GM21786 (cell line): ENCODE results near the gene ELMO3.
A peak's percentile ranks its signal among the peaks of the same experiment; 100 is the strongest.

Experiments
- ATAC-seq: cut with Tn5 transposase; IDR thresholded peaks from one replicate; pipeline ENCODE4 v1.9.1; 2021; ENCODE audit not compliant: unreplicated experiment

The ELMO3 gene

DNA sequence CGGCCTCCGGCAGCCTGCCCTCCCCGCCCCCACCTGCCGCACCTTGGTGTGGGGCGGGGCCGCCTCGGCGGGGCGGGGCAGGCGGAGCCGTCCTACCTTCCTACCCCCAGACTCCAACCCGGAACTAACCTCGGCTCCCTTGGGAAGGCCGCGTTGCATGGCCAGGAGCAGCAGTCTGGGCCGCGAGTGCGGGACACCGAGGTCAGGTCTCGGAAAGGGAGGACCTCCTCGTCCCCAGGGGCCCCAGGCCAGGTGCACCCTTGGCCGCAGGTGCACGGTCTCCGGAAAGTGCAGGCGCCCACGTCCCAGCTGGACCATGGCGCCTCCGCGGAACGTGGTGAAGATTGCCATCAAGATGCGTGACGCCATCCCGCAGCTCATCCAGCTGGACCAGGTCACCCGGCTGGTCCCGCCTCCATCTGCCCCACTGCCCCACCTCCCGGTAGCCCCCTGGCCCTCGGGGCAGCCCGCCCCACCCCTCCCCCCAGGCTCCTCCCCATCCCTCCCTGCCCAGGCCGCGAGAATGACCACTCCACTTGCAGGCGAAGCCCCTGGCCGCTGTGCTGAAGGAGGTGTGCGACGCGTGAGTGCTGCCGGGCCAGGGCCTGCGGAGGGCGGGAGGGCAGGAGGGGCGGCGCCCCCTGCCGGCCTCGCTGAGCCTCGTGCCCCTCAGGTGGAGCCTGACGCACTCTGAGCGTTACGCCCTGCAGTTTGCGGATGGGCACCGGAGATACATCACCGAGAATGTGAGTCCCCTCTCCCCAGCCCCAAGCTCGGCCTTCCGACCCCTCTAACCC lies at the start of gene ELMO3:
Gene ELMO3, plus strand, starts transcription at position 121 of the 797 bp plus-strand sequence. Its CDS starts 196 bp downstream, at position 317.
- ATAC-seq: no peak

- no peak for ATAC-seq
Measured at GRCh38 chr16:67149276-67150046, 49.5 kb upstream of the ELMO3 start.

GRCh38 chr16:67150047-67150832 lies 48.7 kb upstream of the ELMO3 start:
- ATAC-seq: peak; percentile 29

DNA sequence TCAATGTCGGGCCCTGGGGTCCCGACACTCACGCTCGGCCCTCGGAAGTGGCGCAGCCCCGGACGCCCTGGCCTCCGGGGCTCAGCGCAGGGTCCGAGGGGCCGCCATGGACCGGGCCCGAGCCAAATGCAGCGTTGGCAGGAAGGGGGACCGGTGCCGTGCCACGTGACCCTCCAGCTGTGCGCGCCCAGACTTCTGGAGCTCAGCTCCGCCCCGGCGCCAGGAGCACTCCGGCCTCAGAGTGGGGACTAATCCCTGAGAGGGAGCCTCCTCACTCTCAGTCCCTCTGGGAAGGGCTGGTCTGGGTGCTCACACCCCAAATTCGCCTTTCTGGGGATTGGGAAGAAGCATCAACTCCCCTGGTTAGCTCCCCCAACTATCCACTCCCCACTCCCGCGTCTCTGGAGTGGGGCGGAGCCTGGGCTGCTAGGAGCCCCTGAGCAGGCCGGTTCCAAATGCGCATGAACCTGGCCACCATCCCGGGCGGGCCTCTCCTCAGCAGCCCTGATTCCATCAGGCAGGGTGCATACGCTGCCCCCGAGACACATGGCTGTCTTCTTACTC lies 48.0 kb upstream of the ELMO3 start, which contains the start of gene B3GNT9:
Gene B3GNT9, minus strand, starts transcription at position 166 of the 564 bp plus-strand sequence. CDS start 513 bp downstream, outside the sequence.
- peak; percentile 49 for ATAC-seq

- ATAC-seq: no peak
Measured at GRCh38 chr16:67151431-67152097, 47.4 kb upstream of the ELMO3 start.

DNA sequence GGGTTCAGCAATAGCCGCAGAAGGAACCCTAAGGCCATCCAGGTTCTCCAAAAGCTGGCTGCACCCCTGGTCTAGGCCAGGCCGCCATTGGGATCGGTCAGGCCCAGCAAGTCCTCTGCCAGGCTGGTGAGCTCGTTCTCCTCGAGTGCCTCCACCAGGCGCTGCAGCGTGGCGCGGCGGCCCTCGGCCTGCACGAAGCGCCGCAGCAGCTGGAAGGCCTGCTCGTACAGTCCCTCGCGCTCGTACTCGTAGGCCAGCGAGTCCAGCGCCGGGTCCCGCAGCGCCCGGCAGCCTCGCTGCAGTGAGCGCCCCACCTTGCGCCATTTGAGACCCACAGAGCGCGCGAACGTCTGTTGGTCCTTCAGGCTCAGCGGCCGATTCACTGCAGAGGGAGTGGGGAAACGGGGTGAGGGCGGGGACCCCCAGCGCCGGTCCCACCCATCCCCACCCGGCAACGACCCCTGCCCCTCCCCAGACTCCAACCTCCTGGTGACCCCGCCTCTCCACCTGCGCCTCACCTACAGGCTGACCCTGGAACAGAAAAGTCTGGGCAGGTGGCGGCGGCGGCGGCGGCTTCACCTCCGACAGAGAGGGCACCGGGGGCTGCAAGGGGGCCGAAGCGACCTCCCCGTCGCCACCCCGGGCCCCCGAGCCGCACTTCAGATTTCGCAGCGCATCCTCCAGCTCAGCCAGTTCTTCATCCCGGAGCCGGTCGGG lies 44.2 kb upstream of the ELMO3 start:
- ATAC-seq: no peak

DNA sequence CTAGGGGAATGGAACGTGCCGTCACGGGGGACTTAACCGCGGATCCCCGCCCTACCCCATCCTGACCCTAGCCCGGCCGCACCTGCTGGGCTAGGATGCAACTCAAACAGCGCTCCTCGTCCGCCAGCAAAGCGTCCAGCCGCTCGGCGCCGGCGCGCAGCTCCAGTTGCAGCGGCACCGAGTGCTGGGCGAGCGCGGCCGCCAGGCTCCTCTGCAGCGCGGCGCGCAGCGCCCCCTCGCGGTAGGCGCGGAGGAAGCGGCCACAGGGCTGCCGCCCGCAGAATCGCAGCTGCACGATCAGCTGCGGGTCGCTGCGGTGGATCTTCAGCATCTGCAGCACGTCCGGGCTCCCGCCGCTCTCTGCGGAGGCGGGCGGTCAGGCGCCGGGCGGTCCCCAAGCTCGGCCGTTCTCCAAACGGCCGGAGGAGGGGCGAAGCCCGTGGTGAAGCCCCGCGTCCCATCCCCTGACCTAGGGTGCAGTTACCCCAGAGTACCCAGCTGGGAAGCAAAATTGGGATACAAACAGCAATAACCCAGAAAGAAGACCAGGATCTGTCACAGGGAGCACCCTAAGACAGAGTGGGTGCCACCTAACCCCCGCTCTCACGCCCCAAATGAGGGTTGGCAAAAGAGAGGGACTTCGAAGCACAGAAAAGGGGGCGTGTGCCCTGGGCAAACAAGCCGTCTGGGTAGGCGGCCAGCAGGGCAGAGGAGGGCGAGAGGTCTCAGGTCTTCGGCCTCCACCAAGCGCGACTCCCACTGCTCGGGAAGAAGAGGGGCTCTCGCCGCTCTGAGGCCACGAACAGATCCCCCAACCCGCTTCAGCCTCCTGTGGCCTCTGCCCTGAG lies 43.4 kb upstream of the ELMO3 start:
- no peak for ATAC-seq

- ATAC-seq: no peak
Measured at GRCh38 chr16:67156143-67156844, 42.6 kb upstream of the ELMO3 start.

DNA sequence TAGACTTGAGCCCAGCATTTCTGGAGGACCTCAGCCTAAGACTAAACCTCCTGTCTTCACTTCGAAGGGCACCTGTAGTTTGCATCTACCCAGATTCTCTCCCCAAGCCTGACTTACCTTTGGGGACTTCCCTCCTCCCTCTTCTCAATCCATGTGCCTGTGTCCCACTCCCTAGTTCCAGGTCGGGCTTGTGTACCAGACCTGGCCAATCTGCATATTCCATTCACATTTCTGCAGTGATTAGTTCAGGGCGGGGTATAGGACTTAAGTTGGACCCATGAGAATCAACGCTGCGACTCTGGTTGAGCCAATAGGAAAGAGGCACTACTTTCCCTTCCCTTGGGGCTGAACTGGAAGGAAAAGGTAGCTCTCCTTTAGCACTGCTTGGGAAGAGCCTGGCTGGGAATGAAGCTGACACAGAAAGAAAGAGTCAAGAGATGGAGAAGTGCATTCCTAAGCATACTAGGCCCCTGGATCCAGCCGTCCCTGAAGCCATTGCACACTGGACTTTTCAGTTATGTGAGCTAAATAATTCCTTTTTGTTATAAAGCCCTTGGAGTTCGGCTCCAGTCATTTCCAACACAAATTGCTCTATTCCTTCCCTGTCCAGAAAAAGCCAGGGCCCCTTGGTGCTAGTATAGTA lies 41.7 kb upstream of the ELMO3 start:
- no peak for ATAC-seq

DNA sequence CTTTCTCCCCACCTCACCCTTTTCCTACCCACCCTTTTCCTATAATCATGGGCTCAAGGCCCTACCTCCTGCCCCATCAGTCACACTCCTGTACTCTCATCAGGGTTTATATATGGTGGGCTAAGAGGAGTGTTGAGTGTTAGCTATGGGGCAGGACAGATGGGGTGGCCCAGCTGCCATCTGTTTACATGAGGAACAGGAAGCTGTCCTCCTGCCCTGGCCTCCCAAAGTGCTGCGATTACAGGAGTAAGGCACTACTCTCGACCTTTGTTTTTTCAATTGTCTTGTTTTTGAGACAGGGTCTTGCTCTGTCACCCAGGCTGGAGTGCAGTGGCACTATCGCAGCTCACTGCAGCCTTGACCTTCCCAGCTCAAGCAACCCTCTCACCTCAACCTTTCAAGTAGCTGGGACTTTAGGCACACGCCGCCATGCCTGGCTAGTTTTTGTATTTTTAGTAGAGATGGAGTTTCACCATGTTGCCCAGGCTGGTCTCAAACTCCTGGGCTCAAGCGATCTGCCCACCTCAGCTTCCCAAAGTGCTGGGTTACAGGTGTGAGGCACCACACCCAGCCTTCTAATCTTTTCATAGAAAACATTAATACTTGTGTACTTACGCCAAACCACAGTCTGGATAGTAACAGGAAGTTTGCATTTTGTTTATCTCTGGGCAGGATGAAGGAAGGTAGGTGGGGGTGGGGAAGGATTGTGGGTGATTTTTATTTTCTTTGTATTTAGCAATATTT lies 40.9 kb upstream of the ELMO3 start:
- ATAC-seq: no peak

DNA sequence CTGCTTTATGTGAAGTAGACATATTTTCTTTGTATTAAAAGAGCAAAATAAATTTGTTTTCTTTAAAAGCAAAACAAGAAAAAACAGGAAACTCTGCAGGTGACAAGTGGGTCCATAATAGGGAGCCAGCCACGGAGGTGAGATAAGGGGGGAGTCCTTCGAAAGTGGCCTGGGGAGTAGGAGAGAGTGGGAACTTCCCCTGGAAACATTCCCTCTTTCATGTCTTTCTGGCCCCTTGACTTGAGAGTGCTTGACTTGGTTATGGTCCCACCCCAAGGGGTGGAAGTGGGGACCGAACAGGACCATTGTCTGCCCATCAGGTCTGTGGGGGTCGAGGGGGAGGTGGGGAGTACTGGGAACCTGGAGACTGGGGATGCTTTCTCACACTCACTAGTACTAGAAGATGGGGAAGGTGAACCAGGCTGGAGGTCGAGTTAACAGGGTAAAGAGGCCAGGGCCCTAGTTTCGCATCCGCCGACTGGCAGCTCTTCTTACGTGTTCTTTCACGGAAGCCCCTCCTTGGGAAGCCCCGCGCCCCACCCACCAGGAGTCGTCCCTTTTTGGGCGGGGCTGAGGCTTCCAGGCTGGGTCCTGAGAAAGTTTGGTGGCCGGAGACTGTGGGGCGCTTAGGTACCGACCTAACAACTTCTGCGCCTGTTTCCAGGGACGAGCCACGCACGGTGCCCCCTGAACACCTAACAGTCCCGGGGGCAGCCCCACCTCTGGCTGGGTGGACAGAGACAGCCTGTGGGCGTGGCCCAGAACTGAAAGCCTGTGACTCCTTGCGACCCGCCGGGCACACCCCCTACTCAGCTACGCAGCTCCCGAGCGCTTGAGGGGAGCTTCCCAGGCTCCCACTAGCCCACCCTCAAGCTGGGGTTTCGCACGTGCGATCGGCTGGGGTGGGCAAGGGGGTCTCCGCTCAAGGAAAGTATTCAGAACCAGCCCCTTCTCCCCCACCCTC lies 40.0 kb upstream of the ELMO3 start:
- ATAC-seq: peak; percentile 36

- ATAC-seq: no peak
Measured at GRCh38 chr16:67161595-67162058, 37.3 kb upstream of the ELMO3 start.

GRCh38 chr16:67162506-67163163 lies 36.3 kb upstream of the ELMO3 start:
- ATAC-seq: no peak

DNA sequence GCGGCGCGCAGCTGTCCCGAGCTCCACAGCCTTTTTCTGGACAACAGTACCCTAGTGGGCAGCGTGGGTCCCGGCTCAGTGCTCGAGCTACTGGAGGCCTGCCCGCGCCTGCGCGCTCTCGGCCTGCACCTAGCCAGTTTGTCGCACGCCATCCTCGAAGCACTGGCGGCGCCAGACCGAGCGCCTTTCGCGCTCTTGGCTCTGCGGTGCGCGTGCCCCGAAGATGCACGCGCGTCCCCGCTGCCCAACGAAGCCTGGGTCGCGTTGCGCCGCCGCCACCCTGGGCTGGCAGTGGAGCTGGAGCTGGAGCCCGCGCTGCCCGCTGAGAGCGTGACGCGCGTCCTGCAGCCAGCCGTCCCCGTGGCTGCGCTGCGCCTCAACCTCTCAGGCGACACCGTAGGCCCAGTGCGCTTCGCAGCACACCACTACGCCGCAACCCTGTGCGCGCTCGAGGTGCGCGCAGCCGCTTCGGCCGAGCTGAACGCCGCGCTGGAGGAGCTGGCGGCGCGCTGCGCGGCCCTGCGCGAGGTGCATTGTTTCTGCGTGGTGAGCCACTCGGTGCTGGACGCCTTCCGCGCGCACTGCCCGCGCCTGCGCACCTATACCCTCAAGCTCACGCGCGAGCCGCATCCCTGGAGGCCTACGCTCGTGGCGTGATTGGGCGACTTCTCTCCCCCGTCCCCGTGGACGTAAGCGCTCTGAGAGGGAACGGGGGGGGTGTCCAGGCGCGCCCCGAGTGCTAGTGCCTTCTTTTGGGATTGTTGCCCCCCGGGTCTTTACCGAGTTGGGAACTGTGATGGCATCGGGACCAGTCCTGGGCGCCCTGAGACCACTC lies 35.5 kb upstream of the ELMO3 start:
- no peak for ATAC-seq
